ENCODE measurements around the gene SYNE1.
A peak's percentile ranks its signal among the peaks of the same experiment; 100 is the strongest.

SYNE1 gene

DNA sequence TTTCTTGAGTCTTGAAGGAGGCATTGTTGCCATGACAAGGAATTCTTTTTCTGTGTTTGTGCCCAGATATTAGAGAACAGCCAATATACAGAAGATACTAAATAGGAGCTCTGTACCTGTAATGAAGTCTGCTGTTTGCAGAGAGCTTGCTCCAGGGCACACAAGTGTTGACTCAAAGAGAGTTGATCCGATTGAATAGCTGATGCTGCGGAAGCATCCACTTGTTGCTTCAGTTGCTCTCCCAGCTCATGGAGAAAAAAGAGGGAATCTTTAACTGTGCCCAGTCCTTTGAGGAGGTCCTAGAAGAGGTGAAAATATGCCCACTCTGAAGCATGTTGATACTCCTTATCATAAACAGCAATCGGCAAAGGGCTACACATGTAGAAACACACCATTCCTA lies 418.3 kb downstream of the SYNE1 start:
- peak; percentile 50 for DNase-seq

DNA sequence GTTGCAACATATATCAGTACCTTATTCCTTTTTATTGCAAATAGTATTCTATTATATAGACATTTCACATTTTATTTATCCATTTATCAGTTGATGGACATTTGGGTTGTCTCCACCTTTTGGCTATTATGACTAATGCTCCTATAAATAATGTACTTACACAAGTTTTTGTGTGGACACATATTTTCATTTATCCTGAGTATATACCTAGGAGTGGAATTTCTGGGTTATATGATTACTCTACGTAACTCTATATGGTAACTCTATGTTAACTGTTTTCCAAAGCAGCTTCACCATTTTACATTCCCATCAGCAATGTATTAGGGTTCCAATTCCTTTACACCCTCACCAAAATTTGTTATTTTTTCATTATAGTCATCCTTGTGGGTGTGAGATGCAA lies 424.7 kb downstream of the SYNE1 start:
- no peak for DNase-seq

- DNase-seq, result no peak
Measured at GRCh38 chr6:152209211-152209610, 428.0 kb downstream of the SYNE1 start.

GRCh38 chr6:152207915-152208714 lies 429.0 kb downstream of the SYNE1 start:
- DNase-seq, result peak; percentile 22

- DNase-seq, result no peak
Measured at GRCh38 chr6:152206072-152206818, 430.9 kb downstream of the SYNE1 start.

DNA sequence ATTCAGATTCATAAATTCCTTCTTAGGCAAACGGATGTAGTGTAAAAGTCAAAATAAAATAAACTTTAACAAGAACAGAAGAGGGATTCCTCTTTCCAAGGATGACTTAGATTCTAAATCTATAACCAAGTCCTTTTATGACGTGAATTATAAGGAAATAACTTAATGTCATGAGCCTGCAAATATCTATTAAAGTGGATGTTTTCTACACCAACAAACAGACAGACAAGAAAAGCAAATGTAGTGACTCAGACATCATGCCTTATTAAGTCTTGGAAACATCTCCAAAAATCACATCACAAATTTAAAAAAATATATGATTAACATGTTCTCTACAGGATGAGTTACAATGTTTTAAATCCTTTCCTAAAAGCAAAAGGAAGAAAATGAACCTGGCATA lies 432.6 kb downstream of the SYNE1 start:
- DNase-seq, result no peak

GRCh38 chr6:152201120-152201519 lies 436.0 kb downstream of the SYNE1 start:
- no peak for DNase-seq

GRCh38 chr6:152195896-152196295 lies 441.3 kb downstream of the SYNE1 start:
- no peak for DNase-seq

DNA sequence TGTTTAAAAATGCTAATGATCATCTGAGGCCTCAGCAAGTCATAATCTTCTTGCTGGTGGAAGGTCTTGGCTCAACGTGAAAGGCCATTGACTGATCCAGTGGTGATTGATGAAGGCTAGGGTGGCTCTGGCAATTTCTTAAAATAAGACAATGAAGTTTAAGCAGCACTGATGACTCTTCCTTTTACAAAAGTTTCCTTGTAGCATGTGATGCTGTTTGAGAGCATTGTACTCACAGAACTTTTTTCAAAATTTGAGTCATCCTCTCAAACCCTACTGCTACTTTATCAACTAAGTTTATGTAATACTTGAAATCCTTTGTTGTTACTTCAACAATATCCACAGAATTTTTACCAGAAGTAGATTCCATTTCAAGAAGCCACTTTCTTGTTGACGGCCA lies 447.4 kb downstream of the SYNE1 start:
- DNase-seq, result no peak

GRCh38 chr6:152188011-152188410 lies 449.2 kb downstream of the SYNE1 start:
- no peak for DNase-seq

DNA sequence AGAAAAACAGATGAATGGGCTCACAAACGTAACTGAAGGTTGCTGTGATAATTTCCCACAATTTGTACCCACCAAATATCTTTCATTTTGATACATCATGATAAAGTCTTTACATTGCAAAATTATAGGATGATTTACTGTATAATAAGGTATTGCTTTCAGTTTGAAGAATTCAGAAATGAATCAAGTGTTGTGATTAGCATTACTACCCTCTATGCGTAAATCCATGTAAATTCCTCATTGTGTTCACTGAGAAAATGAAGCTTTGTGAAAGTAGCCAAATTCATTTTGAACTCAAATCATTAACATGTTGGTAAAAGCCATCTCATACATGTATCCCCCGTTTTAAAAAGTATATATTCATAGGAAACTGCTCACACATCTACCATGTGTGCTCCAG lies 450.3 kb downstream of the SYNE1 start:
- DNase-seq, result no peak

DNA sequence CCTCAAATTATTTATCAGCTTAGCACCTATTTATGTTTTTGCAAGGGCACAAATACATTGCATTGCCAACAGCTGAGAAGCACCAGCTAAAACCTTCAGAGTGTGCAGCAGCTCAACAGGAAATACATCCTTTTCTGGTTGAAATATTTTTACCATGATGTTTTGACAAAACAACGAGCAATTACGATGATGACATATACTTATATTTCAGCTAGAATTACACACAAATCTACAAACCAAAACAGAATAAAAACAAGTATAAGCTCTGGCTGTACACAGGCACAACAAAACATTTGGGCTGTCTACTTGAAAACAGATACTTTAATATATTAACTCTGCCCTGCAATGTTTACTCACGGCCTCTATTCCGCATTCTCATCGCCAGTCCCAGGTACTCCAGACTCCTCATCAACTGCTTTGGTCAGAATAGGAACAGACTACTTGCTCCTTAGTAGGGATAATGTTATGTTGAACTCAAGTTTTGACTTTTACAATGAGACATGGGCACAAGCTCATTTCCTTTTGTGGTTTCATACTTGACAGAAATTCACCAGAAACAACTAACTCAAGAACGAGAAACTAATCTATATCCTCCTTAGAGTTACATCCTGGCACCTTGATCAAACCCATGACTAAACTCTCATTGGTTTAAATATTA lies 452.1 kb downstream of the SYNE1 start:
- DNase-seq, result no peak

- DNase-seq, result no peak
Measured at GRCh38 chr6:152184573-152184916, 452.6 kb downstream of the SYNE1 start.

DNA sequence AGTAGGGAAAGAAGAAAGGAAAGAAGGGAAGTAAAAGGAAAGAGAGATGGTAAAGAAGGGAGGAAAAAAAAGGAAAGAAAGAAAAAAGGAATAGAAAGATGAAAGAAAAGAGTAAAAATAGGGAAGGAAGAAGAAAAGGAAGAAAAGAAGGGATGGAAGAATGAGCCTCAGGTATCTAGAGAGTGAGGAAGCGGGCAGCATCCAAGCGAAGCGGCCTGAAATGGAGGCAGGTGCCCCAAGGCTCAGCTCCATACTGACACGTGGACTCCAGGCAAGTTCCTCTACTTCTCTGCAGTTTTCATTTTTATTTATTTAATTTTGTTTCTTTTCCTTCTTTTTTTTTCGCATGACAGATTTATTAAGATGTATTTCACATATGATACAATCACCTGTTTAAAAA lies 456.6 kb downstream of the SYNE1 start:
- DNase-seq, result no peak

DNA sequence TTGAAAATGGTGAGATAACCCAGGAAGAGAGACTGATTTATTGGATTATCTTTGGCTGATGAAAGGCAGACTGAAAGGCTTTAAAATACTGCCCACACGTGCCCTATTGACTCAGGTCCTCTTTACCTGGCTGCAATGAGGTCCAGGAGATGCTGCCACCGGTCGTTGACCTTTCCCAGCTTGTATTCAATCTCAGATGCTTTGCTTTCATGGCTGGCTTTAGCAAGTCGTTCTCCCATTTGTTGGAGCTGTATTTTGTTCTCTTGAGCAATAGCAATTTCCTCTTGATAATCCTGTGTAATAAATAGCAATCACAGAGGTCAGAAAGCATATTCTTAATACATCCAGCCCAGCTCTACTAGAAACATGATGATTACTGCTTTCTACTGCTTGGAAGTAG lies 460.9 kb downstream of the SYNE1 start:
- no peak for DNase-seq

DNA sequence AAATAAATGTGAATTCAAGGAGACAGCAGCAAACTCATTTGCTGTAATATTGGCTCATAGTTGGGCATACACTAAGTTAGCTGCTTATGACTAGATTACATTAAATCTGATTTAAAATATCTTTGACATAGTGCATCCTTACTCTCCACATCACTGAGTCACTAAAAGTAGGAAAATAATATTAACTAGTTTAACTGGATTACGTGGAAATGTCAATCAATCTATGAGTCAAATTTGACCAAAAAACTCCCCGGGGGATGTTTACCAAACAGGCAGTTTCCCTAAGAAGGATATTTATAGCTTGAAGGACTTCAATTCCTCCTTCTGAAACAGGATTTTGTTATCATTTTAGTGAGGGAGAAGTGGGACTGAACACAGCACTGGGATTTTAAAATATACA lies 463.2 kb downstream of the SYNE1 start:
- DNase-seq, result no peak

GRCh38 chr6:152173321-152173720 lies 463.8 kb downstream of the SYNE1 start:
- DNase-seq, result no peak

- no peak for DNase-seq
Measured at GRCh38 chr6:152170702-152171667, 466.2 kb downstream of the SYNE1 start.

DNA sequence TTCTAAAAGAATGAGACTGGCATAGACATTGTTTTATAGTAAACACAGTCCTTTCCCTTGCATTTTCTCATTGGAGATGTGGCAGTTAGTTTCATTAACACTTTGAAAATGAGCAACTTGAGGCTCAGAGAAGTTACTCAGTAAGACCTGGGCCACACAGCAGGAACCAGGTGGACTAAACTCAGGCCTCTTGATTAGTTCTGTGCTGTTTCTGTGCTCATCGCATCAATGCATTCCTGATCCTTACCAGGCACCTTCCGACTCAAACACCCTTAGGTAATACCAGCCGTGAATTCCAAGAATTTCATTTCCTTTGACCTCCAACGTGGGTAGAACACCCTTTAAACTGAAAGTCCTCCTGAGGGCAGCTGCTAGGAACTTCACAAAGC lies 466.9 kb downstream of the SYNE1 start:
- DNase-seq, result no peak

DNA sequence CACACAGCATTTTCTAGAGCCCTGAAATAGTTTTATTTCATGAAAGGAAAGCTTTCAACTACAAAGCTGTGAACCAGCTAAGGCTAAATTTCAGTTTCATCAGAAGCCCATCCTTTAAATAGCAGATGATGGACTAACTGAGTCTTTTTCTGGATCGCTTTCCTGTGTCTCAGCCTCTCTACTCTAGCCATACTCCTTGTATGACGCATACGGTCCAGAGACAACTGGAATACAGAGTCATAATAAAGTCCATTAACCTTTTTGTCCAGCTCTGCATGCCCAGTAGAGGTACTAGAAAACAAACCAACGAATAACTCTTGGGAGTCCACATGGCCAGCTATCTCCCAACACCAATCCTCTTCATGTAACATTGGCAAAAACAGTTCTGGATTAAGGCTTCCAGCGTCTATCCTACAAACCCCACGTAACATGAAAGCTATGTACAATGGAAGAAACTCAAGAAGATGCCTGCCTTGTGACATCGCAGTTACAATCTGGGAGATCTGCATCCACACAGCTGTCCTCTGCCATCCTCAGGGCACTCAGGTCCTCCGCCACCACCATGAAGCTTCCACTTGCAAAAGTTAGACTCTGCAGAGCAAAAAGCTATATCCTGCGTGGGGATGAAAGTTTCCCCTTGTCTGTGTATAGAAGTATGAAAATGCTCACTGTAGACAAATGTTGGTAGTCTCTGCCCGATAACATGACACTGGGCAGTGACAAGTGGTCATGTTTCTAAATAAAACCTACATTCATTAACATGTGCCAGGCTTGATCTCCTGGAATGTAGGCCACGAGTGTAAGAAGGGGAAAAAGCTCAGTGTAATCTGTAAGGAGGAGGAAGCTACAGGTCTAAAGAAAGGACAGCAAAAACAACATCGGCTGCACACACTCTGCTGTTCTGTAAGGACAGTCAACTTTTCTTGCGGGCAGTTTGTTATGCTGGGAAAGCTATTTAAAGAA lies 469.2 kb downstream of the SYNE1 start:
- no peak for DNase-seq

DNA sequence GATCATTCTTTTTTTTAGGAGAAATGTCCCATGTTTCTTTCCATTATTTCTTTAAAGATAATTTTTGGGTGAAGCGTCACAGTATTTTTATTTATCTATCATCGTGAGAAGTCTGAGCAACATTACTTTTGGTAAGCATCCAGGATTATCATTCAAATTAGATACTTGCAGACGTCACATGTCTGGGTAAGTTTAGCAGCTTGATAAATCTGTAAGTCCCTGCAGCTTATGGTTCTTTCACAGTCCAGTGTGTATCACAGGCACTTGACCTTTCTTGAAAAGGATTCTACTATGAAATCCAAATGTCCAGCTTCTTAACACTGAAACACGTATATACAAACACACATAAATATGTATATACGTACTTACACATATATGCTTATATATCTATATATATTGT lies 470.3 kb downstream of the SYNE1 start:
- no peak for DNase-seq

GRCh38 chr6:152166497-152166896 lies 470.7 kb downstream of the SYNE1 start:
- no peak for DNase-seq

Data from NCI-H510A (cell line).